Upper lobe of left lung (tissue), 4 donors: ENCODE results near the gene RNPEPL1.

Experiments
- CTCF ChIP-seq, 6 experiments: fragments of 450-650 bp in 4 of 6; fragments of 200-600 bp in 2 of 6; sonication (generic) in 2 of 6; IDR thresholded peaks; one replicate each; pipeline ENCODE4 v1.5.1; 2016 to 2019; ENCODE audit warnings: antibody characterized with exemption in 6 of 6
- POLR2AphosphoS5 ChIP-seq, 2 donors: sonication (generic); formaldehyde crosslinking; IDR thresholded peaks; one replicate each; pipeline ENCODE4 v1.5.1; 2017; ENCODE audit warnings: antibody characterized with exemption in 2 of 2

- TF ChIP-seq CTCF (IDR thresholded peaks at IDR 0.05), result no peak
- no peak for TF ChIP-seq POLR2AphosphoS5 (IDR thresholded peaks at IDR 0.05)
These were observed 51.3 kb downstream of the RNPEPL1 start for GRCh38 chr2:240619506-240620148.
